Measurements from ENCODE around the gene MYO1F. TPM values are rescaled to one million over a fixed set of nuclear protein-coding genes. Genes with fewer than 3 reads are reported as not detected.

Gene MYO1F
- polyA plus RNA-seq, 1 donor (not counting 4 experiments of a cell fraction or from before 2014, with no cell fraction given), result 0.14 TPM

- Histone ChIP-seq H3K4me3 (ENCODE audit: control insufficient read depth in 2 of 3, extremely low read depth in 1 of 3, insufficient read depth in 2 of 3, low read depth in 1 of 3, low read length in 3 of 3) (no peak overlapping the region), H3K27me3 (ENCODE audit: control insufficient read depth, extremely low read depth, insufficient read depth, low read length) (peaks cover 19% of the 10 kb centered on the region), H3K4me2 (ENCODE audit: control insufficient read depth, extremely low read depth, insufficient read depth, low read depth, low read length) (no peak overlapping the region), H3K9me3 (ENCODE audit: control insufficient read depth, low read depth, low read length) (no peaks in the 10 kb centered on the region), H3K27ac (ENCODE audit: control insufficient read depth, insufficient read depth, low read length) (no peak overlapping the region), H4K20me1 (ENCODE audit: control insufficient read depth, extremely low read depth, insufficient read depth, low read length) (no peaks in the 10 kb centered on the region), H2AFZ (ENCODE audit: control insufficient read depth, low read length) (no peak overlapping the region), H3K9me1 (ENCODE audit: control insufficient read depth, extremely low read depth, insufficient read depth, low read length) (no peaks in the 10 kb centered on the region), H3K4me1 (ENCODE audit: control insufficient read depth, extremely low read depth, insufficient read depth, low read length) (no peaks in the 10 kb centered on the region), H3K36me3 (ENCODE audit: control insufficient read depth in 2 of 2, extremely low read depth in 1 of 2, insufficient read depth in 2 of 2, low read length in 2 of 2) (no peaks in the 10 kb centered on the region), H3K79me2 (ENCODE audit: control insufficient read depth, insufficient read depth, low read length) (no peaks in the 10 kb centered on the region), H3K9ac (ENCODE audit: control insufficient read depth, extremely low read depth, insufficient read depth, low read length) (no peak overlapping the region)
- DNase-seq (ENCODE audit: low read depth, low spot score) (no peak), FAIRE-seq (no peak)
- dilution Hi-C loops (cut with MboI; ENCODE audit: extremely low pct_ligation_motif_present, low sequenced_read_pairs), result no loop called here
- TF ChIP-seq, protein P1, sequence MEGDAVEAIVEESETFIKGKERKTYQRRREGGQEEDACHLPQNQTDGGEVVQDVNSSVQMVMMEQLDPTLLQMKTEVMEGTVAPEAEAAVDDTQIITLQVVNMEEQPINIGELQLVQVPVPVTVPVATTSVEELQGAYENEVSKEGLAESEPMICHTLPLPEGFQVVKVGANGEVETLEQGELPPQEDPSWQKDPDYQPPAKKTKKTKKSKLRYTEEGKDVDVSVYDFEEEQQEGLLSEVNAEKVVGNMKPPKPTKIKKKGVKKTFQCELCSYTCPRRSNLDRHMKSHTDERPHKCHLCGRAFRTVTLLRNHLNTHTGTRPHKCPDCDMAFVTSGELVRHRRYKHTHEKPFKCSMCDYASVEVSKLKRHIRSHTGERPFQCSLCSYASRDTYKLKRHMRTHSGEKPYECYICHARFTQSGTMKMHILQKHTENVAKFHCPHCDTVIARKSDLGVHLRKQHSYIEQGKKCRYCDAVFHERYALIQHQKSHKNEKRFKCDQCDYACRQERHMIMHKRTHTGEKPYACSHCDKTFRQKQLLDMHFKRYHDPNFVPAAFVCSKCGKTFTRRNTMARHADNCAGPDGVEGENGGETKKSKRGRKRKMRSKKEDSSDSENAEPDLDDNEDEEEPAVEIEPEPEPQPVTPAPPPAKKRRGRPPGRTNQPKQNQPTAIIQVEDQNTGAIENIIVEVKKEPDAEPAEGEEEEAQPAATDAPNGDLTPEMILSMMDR (optimal IDR thresholded peaks at IDR 0.05 in 1 of 3, IDR thresholded peaks at IDR 0.05 in 1 of 3, conservative IDR thresholded peaks at IDR 0.05 in 1 of 3; ENCODE audit: extremely low read depth in 1 of 3, insufficient read depth in 2 of 3, low read length in 3 of 3), result no peak
- no peak for TF ChIP-seq EZH2 (IDR thresholded peaks at IDR 0.05; ENCODE audit: low read length)
Measured at GRCh38 chr19:8612807-8613171, 35.5 kb upstream of the MYO1F start.

DNA sequence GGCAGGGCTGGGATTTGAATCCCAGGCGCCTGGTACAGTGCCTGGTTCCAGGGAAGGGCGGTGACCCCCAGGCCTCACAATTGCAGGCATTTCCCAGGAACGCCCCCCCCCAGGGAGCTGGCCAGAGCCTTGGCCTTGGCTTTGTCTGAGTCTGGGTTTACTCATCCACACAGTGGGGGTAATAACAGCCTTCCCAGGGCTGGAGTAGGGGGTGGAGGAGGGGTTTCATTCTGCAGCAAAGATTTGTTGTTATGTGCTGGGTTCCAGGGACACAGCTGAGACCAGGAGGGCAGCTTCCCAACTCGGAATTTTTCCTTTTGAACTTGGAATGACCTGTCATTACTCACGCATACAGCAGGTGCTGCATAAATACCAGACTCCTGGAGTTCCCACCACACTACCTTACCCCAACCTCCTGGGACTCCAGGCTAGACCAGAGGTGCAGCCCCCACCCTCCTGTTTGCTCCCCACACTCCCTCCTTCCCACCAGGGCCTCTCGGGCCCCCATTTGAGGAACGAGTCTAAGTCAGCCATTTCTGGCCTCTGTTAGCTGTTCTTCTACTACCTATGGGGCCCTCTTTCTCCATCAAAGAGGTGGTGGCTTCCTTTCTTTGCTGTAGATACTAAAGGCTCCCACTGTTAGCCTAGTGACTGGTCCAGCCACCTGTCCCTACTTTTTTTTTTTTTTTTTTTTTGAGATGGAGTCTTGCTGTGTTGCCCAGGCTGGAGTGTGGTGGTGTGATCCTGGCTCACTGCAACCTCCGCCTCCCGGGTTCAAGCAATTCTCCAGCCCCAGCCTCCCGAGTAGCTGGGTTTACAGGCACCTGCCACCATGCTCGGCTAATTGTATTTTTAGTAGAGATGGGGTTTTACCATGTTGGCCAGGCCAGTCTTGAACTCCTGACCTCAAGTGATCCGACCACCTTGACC, 34.9 kb upstream of the MYO1F start:
- DNase-seq (ENCODE audit: low read depth, low spot score), result no peak

More for the DNA sequence above, 34.9 kb upstream of the MYO1F start:
- peaks cover 19% of the 10 kb centered on the region for H3K27me3 ChIP-seq (ENCODE audit: control insufficient read depth, extremely low read depth, insufficient read depth, low read length)
- FAIRE-seq, result no peak
- H3K4me3 ChIP-seq (ENCODE audit: control insufficient read depth in 2 of 3, extremely low read depth in 1 of 3, insufficient read depth in 2 of 3, low read depth in 1 of 3, low read length in 3 of 3), result no peak overlapping the region
- H4K20me1 ChIP-seq (ENCODE audit: control insufficient read depth, extremely low read depth, insufficient read depth, low read length), result no peaks in the 10 kb centered on the region
- no peaks in the 10 kb centered on the region for H3K4me1 ChIP-seq (ENCODE audit: control insufficient read depth, extremely low read depth, insufficient read depth, low read length)
- H3K79me2 ChIP-seq (ENCODE audit: control insufficient read depth, insufficient read depth, low read length), result no peaks in the 10 kb centered on the region
- H3K9ac ChIP-seq (ENCODE audit: control insufficient read depth, extremely low read depth, insufficient read depth, low read length), result no peak overlapping the region
- H3K9me1 ChIP-seq (ENCODE audit: control insufficient read depth, extremely low read depth, insufficient read depth, low read length), result no peaks in the 10 kb centered on the region
- H3K36me3 ChIP-seq (ENCODE audit: control insufficient read depth in 2 of 2, extremely low read depth in 1 of 2, insufficient read depth in 2 of 2, low read length in 2 of 2), result no peaks in the 10 kb centered on the region
- H3K27ac ChIP-seq (ENCODE audit: control insufficient read depth, insufficient read depth, low read length), result no peak overlapping the region
- no peak for TF ChIP-seq EZH2 (IDR thresholded peaks at IDR 0.05; ENCODE audit: low read length)
- TF ChIP-seq, protein P1 (optimal IDR thresholded peaks at IDR 0.05 in 1 of 3, IDR thresholded peaks at IDR 0.05 in 1 of 3, conservative IDR thresholded peaks at IDR 0.05 in 1 of 3; ENCODE audit: extremely low read depth in 1 of 3, insufficient read depth in 2 of 3, low read length in 3 of 3), result no peak
- dilution Hi-C loops (cut with MboI; ENCODE audit: extremely low pct_ligation_motif_present, low sequenced_read_pairs), result no loop called here
- H3K4me2 ChIP-seq (ENCODE audit: control insufficient read depth, extremely low read depth, insufficient read depth, low read depth, low read length), result no peak overlapping the region
- H3K9me3 ChIP-seq (ENCODE audit: control insufficient read depth, low read depth, low read length), result no peaks in the 10 kb centered on the region
- H2AFZ ChIP-seq (ENCODE audit: control insufficient read depth, low read length), result no peak overlapping the region
